ENCODE data around the gene MAOB.
"Not testable (repeated sequence)": the region's sequence is repeated elsewhere in the genome, so short reads cannot be mapped to it uniquely, and the experiment has no call there.

The MAOB gene

GRCh38 chrX:43728966-43729365 lies 153.3 kb downstream of the MAOB start:
- H3K27ac ChIP-seq (ENCODE audit: low read depth, low read length) = no peak overlapping the region
- H3K36me3 ChIP-seq (ENCODE audit: low read length) = no peaks in the 10 kb centered on the region
- H2AFZ ChIP-seq (ENCODE audit: low read depth, low read length, severe bottlenecking) = no peak overlapping the region
- H3K27me3 ChIP-seq (ENCODE audit: low read length) = no peaks in the 10 kb centered on the region
- H3K9ac ChIP-seq (ENCODE audit: low read length) = no peak overlapping the region
- no peaks in the 10 kb centered on the region for H3K9me3 ChIP-seq (ENCODE audit: insufficient read depth, low read length)
- no peaks in the 10 kb centered on the region for H3K9me2 ChIP-seq (replicated peaks; ENCODE audit: insufficient read depth, low read length)
- no peaks in the 10 kb centered on the region for H3F3A ChIP-seq (ENCODE audit: insufficient read depth)
- no peaks in the 10 kb centered on the region for H4K20me1 ChIP-seq (ENCODE audit: low read depth, low read length)
- TF ChIP-seq, protein P1, sequence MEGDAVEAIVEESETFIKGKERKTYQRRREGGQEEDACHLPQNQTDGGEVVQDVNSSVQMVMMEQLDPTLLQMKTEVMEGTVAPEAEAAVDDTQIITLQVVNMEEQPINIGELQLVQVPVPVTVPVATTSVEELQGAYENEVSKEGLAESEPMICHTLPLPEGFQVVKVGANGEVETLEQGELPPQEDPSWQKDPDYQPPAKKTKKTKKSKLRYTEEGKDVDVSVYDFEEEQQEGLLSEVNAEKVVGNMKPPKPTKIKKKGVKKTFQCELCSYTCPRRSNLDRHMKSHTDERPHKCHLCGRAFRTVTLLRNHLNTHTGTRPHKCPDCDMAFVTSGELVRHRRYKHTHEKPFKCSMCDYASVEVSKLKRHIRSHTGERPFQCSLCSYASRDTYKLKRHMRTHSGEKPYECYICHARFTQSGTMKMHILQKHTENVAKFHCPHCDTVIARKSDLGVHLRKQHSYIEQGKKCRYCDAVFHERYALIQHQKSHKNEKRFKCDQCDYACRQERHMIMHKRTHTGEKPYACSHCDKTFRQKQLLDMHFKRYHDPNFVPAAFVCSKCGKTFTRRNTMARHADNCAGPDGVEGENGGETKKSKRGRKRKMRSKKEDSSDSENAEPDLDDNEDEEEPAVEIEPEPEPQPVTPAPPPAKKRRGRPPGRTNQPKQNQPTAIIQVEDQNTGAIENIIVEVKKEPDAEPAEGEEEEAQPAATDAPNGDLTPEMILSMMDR (IDR thresholded peaks at IDR 0.05; ENCODE audit: insufficient read depth, low read length, poor library complexity, severe bottlenecking) = no peak
- no peak for TF ChIP-seq EZH2phosphoT487 (conservative IDR thresholded peaks at IDR 0.05; ENCODE audit: low read length)
- H3K79me2 ChIP-seq (ENCODE audit: insufficient read depth, low read length) = no peaks in the 10 kb centered on the region
- no peak overlapping the region for H3K4me2 ChIP-seq (ENCODE audit: low read depth, low read length, poor library complexity, severe bottlenecking)
- no peak overlapping the region for H3K4me3 ChIP-seq (ENCODE audit: insufficient read depth, low read length, poor library complexity, severe bottlenecking)

DNA sequence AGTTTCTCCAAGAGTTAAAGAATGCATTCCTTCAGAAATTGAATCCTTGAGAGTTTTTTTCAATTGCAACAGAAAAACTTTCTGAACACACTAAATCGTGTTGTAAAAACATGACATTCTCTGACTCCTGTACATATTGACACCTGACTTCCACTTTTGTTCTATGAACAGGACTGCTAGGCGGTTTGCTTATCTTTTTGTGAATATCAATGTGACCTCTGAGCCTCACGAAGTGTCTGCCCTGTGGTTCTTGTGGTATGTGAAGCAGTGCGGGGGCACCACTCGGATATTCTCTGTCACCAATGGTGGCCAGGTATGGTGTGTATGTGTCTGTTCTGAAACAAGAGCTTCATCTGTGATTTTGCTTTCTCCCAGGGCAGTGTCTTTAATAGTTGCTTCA lies 154.2 kb downstream of the MAOB start:
- TF ChIP-seq, protein P1 (IDR thresholded peaks at IDR 0.05; ENCODE audit: insufficient read depth, low read length, poor library complexity, severe bottlenecking) = no peak
- no peak for TF ChIP-seq EZH2phosphoT487 (conservative IDR thresholded peaks at IDR 0.05; ENCODE audit: low read length)
- Histone ChIP-seq H3K9me3 (ENCODE audit: insufficient read depth, low read length) (no peaks in the 10 kb centered on the region), H3K4me2 (ENCODE audit: low read depth, low read length, poor library complexity, severe bottlenecking) (no peak overlapping the region)

GRCh38 chrX:43727254-43727653 lies 155.0 kb downstream of the MAOB start:
- not testable (repeated sequence) for H2AFZ ChIP-seq (ENCODE audit: low read depth, low read length, severe bottlenecking); H3K4me3 ChIP-seq (ENCODE audit: insufficient read depth, low read length, poor library complexity, severe bottlenecking); H3K9ac ChIP-seq (ENCODE audit: low read length); H3K27ac ChIP-seq (ENCODE audit: low read depth, low read length); H4K20me1 ChIP-seq (ENCODE audit: low read depth, low read length); H3K27me3 ChIP-seq (ENCODE audit: low read length); H3K36me3 ChIP-seq (ENCODE audit: low read length); H3F3A ChIP-seq (ENCODE audit: insufficient read depth); H3K9me2 ChIP-seq (replicated peaks; ENCODE audit: insufficient read depth, low read length); H3K9me3 ChIP-seq (ENCODE audit: insufficient read depth, low read length); H3K4me2 ChIP-seq (ENCODE audit: low read depth, low read length, poor library complexity, severe bottlenecking); H3K79me2 ChIP-seq (ENCODE audit: insufficient read depth, low read length)

More for the DNA sequence above, 154.2 kb downstream of the MAOB start:
- Histone ChIP-seq H2AFZ (ENCODE audit: low read depth, low read length, severe bottlenecking) (no peak overlapping the region), H3K27ac (ENCODE audit: low read depth, low read length) (no peak overlapping the region), H3F3A (ENCODE audit: insufficient read depth) (no peaks in the 10 kb centered on the region), H3K9ac (ENCODE audit: low read length) (no peak overlapping the region), H3K27me3 (ENCODE audit: low read length) (no peaks in the 10 kb centered on the region), H3K9me2 (replicated peaks; ENCODE audit: insufficient read depth, low read length) (no peaks in the 10 kb centered on the region), H3K36me3 (ENCODE audit: low read length) (no peaks in the 10 kb centered on the region), H3K79me2 (ENCODE audit: insufficient read depth, low read length) (no peaks in the 10 kb centered on the region), H4K20me1 (ENCODE audit: low read depth, low read length) (no peaks in the 10 kb centered on the region), H3K4me3 (ENCODE audit: insufficient read depth, low read length, poor library complexity, severe bottlenecking) (no peak overlapping the region)

- H3K27ac ChIP-seq (ENCODE audit: low read depth, low read length); H2AFZ ChIP-seq (ENCODE audit: low read depth, low read length, severe bottlenecking); H4K20me1 ChIP-seq (ENCODE audit: low read depth, low read length); H3K9ac ChIP-seq (ENCODE audit: low read length); H3K36me3 ChIP-seq (ENCODE audit: low read length); H3F3A ChIP-seq (ENCODE audit: insufficient read depth); H3K4me2 ChIP-seq (ENCODE audit: low read depth, low read length, poor library complexity, severe bottlenecking); H3K4me3 ChIP-seq (ENCODE audit: insufficient read depth, low read length, poor library complexity, severe bottlenecking); H3K27me3 ChIP-seq (ENCODE audit: low read length); H3K9me3 ChIP-seq (ENCODE audit: insufficient read depth, low read length); H3K9me2 ChIP-seq (replicated peaks; ENCODE audit: insufficient read depth, low read length); H3K79me2 ChIP-seq (ENCODE audit: insufficient read depth, low read length): not testable (repeated sequence)
Measured at GRCh38 chrX:43725227-43725626, 157.0 kb downstream of the MAOB start.

Measured in SU-DHL-6 (cell line).